GM21367 (cell line): ENCODE results near the gene MIA3.
"Not testable (repeated sequence)": the region's sequence is repeated elsewhere in the genome, so short reads cannot be mapped to it uniquely, and the experiment has no call there.

ENCODE experiments used
- ATAC-seq: cut with Tn5 transposase; IDR thresholded peaks from one replicate; pipeline ENCODE4 v1.9.1; 2021; ENCODE audit not compliant: unreplicated experiment

The MIA3 gene

GRCh38 chr1:222665964-222666363, 48.1 kb downstream of the MIA3 start:
- ATAC-seq = no peak

GRCh38 chr1:222668184-222668583, 50.3 kb downstream of the MIA3 start:
- ATAC-seq = not testable (repeated sequence)

GRCh38 chr1:222669107-222669506, 51.2 kb downstream of the MIA3 start:
- not testable (repeated sequence) for ATAC-seq

GRCh38 chr1:222670110-222670509, 52.2 kb downstream of the MIA3 start:
- no peak for ATAC-seq

- ATAC-seq = no peak
Measured at GRCh38 chr1:222680080-222680479, 62.2 kb downstream of the MIA3 start.

GRCh38 chr1:222691016-222691415, 73.1 kb downstream of the MIA3 start:
- no peak for ATAC-seq

- ATAC-seq = no peak
Measured at GRCh38 chr1:222694927-222695326, 77.0 kb downstream of the MIA3 start.

- ATAC-seq = no peak
Measured at GRCh38 chr1:222696741-222697140, 78.8 kb downstream of the MIA3 start.

GRCh38 chr1:222697203-222697602, 79.3 kb downstream of the MIA3 start:
- no peak for ATAC-seq

- ATAC-seq = no peak
Measured at GRCh38 chr1:222697826-222698225, 79.9 kb downstream of the MIA3 start.

- no peak for ATAC-seq
Measured at GRCh38 chr1:222702210-222702609, 84.3 kb downstream of the MIA3 start.

- ATAC-seq = no peak
Measured at GRCh38 chr1:222704260-222704659, 86.4 kb downstream of the MIA3 start.

GRCh38 chr1:222706815-222707214, 88.9 kb downstream of the MIA3 start:
- no peak for ATAC-seq

GRCh38 chr1:222709700-222710153, 91.8 kb downstream of the MIA3 start:
- ATAC-seq = no peak

- ATAC-seq = peak; percentile 25
Measured at GRCh38 chr1:222711319-222712252, 93.7 kb downstream of the MIA3 start.

- peak; percentile 68 for ATAC-seq
Measured at GRCh38 chr1:222712253-222713090, 94.6 kb downstream of the MIA3 start, which contains the start of the genes AIDA and BROX. TSS of gene AIDA (minus strand) at chr1:222712491. CDS start at chr1:222712317, 174 bp downstream. TSS of gene BROX (plus strand) at chr1:222712564. CDS start at chr1:222715700, 3,136 bp downstream.

GRCh38 chr1:222713091-222713961, 95.4 kb downstream of the MIA3 start:
- ATAC-seq = peak; percentile 61

GRCh38 chr1:222716393-222716792, 98.5 kb downstream of the MIA3 start:
- ATAC-seq = no peak
